HCT116 (cell line): Measurements from ENCODE around the gene VCPKMT.

Experiments used
- CEBPB ChIP-seq: IDR thresholded peaks from 2 replicates; pipeline ENCODE4 v1.6.1; 2012; ENCODE audit warnings: low read depth
- EZH2 ChIP-seq: fragments of 200-600 bp; sonication (generic); IDR thresholded peaks from 2 replicates; pipeline ENCODE4 v1.6.1; 2017; ENCODE audit warnings: antibody characterized with exemption, mixed run types
- RAD21 ChIP-seq: IDR thresholded peaks from 2 replicates; pipeline ENCODE4 v1.6.1; 2012; ENCODE audit warnings: low read depth, mild to moderate bottlenecking
- SIN3A ChIP-seq: IDR thresholded peaks from 2 replicates; pipeline ENCODE4 v1.6.1; 2012; ENCODE audit warnings: low read depth
- SRF ChIP-seq: IDR thresholded peaks from 2 replicates; pipeline ENCODE4 v1.6.1; 2012; ENCODE audit warnings: low read depth
- TF ChIP-seq, protein P1 (sequence below), 3 experiments: fragments of 200-600 bp in 1 of 3; sonication (generic) in 1 of 3; IDR thresholded peaks in 2 of 3; conservative IDR thresholded peaks in 1 of 3; 2 replicates each; pipeline ENCODE4 v1.5.1; 2012 to 2017; ENCODE audit warnings: low read depth in 2 of 3, low read length in 2 of 3, antibody characterized with exemption in 1 of 3, borderline replicate concordance in 1 of 3, control low read depth in 1 of 3, mild to moderate bottlenecking in 1 of 3, mixed read lengths in 1 of 3, mixed run types in 1 of 3, moderate library complexity in 1 of 3; ENCODE audit not compliant: insufficient read depth in 1 of 3

GRCh38 chr14:50101417-50101816, 15.0 kb downstream of the VCPKMT start:
- TF ChIP-seq, protein P1, sequence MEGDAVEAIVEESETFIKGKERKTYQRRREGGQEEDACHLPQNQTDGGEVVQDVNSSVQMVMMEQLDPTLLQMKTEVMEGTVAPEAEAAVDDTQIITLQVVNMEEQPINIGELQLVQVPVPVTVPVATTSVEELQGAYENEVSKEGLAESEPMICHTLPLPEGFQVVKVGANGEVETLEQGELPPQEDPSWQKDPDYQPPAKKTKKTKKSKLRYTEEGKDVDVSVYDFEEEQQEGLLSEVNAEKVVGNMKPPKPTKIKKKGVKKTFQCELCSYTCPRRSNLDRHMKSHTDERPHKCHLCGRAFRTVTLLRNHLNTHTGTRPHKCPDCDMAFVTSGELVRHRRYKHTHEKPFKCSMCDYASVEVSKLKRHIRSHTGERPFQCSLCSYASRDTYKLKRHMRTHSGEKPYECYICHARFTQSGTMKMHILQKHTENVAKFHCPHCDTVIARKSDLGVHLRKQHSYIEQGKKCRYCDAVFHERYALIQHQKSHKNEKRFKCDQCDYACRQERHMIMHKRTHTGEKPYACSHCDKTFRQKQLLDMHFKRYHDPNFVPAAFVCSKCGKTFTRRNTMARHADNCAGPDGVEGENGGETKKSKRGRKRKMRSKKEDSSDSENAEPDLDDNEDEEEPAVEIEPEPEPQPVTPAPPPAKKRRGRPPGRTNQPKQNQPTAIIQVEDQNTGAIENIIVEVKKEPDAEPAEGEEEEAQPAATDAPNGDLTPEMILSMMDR (IDR thresholded peaks at IDR 0.05 in 2 of 3, conservative IDR thresholded peaks at IDR 0.05 in 1 of 3; ENCODE audit: borderline replicate concordance in 1 of 3, insufficient read depth in 1 of 3, low read depth in 2 of 3, low read length in 2 of 3) = no peak
- no peak for TF ChIP-seq RAD21
- no peak for TF ChIP-seq SIN3A
- no peak for TF ChIP-seq CEBPB
- no peak for TF ChIP-seq EZH2
- no peak for TF ChIP-seq SRF
